Prostate gland (tissue), 2 donors: Measurements from ENCODE around the gene SELENOM. TPM values are rescaled to one million over a fixed set of nuclear protein-coding genes. Genes with fewer than 3 reads are reported as not detected.

Source experiments
- total RNA-seq, 2 donors: library from RNA; depleted of rRNA; stranded (reverse); fragments of >200 nt; gene quantifications; one replicate each; pipeline ENCODE4 v1.1.0, GENCODE V29; 2016

Gene SELENOM
- total RNA-seq, 2 donors from 2014 or later, result 382 to 434 TPM

Other genes with a start within 250 kb of the SELENOM start
- gene MORC2, start 138.8 kb downstream of the SELENOM start, total RNA-seq, result 10 to 100 TPM; 19.7 to 74.8 TPM
- 100 to 1,000 TPM in 1 of 2 donors, 10 to 100 TPM in 1; 58.7 to 113 TPM for gene TUG1, start 138.3 kb downstream of the SELENOM start, total RNA-seq
- gene SMTN, start 26.2 kb downstream of the SELENOM start, total RNA-seq, result 100 to 1,000 TPM; 200 to 209 TPM
- 10 to 100 TPM; 14.4 to 33.3 TPM for gene INPP5J, start 15.4 kb upstream of the SELENOM start, total RNA-seq
- gene PLA2G3, start 32.9 kb upstream of the SELENOM start, total RNA-seq, result 1 to 10 TPM in 1 of 2 donors, under 1 TPM in 1; 0.23 to 1.5 TPM
- gene RNF185, start 52.6 kb upstream of the SELENOM start, total RNA-seq, result 10 to 100 TPM; 59.2 to 75.6 TPM
- gene LIMK2, start 104.7 kb upstream of the SELENOM start, total RNA-seq, result 100 to 1,000 TPM in 1 of 2 donors, 10 to 100 TPM in 1; 92.1 to 128 TPM
- 100 to 1,000 TPM in 1 of 2 donors, 10 to 100 TPM in 1; 25.6 to 124 TPM for gene PIK3IP1, start 184.9 kb upstream of the SELENOM start, total RNA-seq
- 10 to 100 TPM; 38.5 to 58.4 TPM for gene PATZ1, start 238.8 kb upstream of the SELENOM start, total RNA-seq